OCI-LY3 (cell line): ENCODE data around the gene METTL2B.

Experiments used
- CTCF ChIP-seq: fragments of 200-600, 300-600 bp; sonication (generic); IDR thresholded peaks from 2 replicates; pipeline ENCODE4 v1.5.1; 2014; ENCODE audit warnings: antibody characterized with exemption, low read length, low read depth
- EZH2phosphoT487 ChIP-seq: fragments of 200-600 bp; shearing (Covaris generic); IDR thresholded peaks from 2 replicates; pipeline ENCODE4 v1.6.1; 2018; ENCODE audit warnings: antibody characterized with exemption, mixed run types, low read depth

- TF ChIP-seq CTCF (no peak), EZH2phosphoT487 (no peak)
Observed at GRCh38 chr7:128455543-128456254, 20.8 kb upstream of the METTL2B start, which contains the start of gene HILPDA.
